ENCODE results near the gene ASTN2.

GRCh38 chr9:116741742-116742141 lies 673.1 kb downstream of the ASTN2 start:
- TF ChIP-seq CTCF (IDR thresholded peaks at IDR 0.05; ENCODE audit: insufficient read depth, low read depth, low read length) (no peak), EZH2 (IDR thresholded peaks at IDR 0.05; ENCODE audit: insufficient read depth, low read length) (no peak)
